Chondrocyte (in vitro differentiated cells): ENCODE results near the gene WDR33. TPM values are rescaled to one million over a fixed set of nuclear protein-coding genes. Genes with fewer than 3 reads are reported as not detected.

Source experiments
- DNase-seq: peaks from one replicate; pipeline ENCODE4 v3.0.0; 2021; ENCODE audit warnings: mixed read lengths, low spot score
- H3K27ac Mint-ChIP-seq: one replicate; pipeline ENCODE4 v1.8.0; 2021; ENCODE audit warnings: mild to moderate bottlenecking, moderate library complexity, mixed read lengths; ENCODE audit not compliant: unreplicated experiment
- H3K27me3 Mint-ChIP-seq: 2 replicates; pipeline ENCODE4 v1.8.0; 2021; ENCODE audit warnings: low read depth, mixed read lengths
- H3K36me3 Mint-ChIP-seq: 2 replicates; pipeline ENCODE4 v1.8.0; 2021; ENCODE audit warnings: low read depth, mixed read lengths
- H3K4me1 Mint-ChIP-seq: 2 replicates; pipeline ENCODE4 v1.8.0; 2021; ENCODE audit warnings: low read depth, mild to moderate bottlenecking, mixed read lengths
- H3K4me3 Mint-ChIP-seq: one replicate; pipeline ENCODE4 v1.8.0; 2021; ENCODE audit warnings: mild to moderate bottlenecking, moderate library complexity, mixed read lengths; ENCODE audit not compliant: unreplicated experiment
- H3K9me3 Mint-ChIP-seq: 2 replicates; pipeline ENCODE4 v1.8.0; 2021; ENCODE audit warnings: low read depth, mixed read lengths
- total RNA-seq: library from RNA; stranded (reverse); gene quantifications from 3 replicates; pipeline ENCODE4 v1.2.1, GENCODE V29; 2021
- TF ChIP-seq, protein P1 (sequence below): fragments of 200-600 bp; sonication (generic); IDR thresholded peaks from 2 replicates; pipeline ENCODE4 v1.5.0; 2021; ENCODE audit warnings: antibody characterized with exemption, mild to moderate bottlenecking, moderate library complexity

The WDR33 gene
- total RNA-seq, 1 donor from 2014 or later, result 37.2 TPM

DNA sequence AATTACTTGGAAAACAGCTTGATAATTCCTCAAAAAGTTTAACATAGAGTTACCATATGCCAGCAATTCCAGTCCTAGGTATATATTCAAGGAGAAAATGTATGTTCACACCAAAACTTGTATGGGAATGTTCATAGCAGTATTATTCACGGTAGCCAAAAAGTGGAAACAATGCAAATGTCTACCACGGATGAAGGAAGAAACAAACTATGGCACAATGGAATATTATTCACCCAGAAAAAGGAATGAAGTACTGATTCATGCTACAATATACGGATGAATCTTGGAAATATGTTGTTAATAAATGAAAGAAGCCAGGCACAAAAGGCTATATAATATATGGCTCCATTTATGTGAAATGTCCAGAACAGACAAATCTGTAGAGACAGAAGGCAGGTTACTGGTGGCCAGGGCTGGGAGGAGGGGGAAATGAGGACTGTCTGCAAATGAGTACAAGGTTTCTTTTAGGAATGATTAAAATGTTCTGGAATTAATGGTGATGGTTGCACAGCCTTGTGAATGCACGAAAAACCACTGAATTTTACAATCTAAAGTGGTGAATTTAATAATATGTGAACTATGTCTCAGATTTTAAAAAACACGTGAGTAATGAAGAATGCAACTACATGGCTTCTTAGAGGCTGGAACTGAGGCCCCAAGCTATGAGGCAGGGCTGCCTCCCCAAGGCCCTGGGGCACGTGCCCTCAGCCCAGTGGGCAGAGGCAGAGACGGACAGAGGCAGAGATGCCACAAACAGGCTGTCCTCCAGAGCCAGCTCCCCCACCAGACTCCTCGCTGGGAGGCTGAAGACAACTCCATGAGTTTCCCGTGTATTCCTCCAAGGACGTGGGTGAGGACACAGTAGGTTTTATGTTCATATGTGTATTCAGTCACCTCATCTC, 140.7 kb downstream of the WDR33 start:
- Mint-ChIP-seq H3K27ac (peak overlapping the region; percentile 82), H3K4me3 (no peak overlapping the region), H3K9me3 (no peaks in the 10 kb centered on the region), H3K36me3 (peaks cover 6% of the 10 kb centered on the region), H3K27me3 (no peaks in the 10 kb centered on the region), H3K4me1 (peaks cover 73% of the 10 kb centered on the region)
- TF ChIP-seq, protein P1, sequence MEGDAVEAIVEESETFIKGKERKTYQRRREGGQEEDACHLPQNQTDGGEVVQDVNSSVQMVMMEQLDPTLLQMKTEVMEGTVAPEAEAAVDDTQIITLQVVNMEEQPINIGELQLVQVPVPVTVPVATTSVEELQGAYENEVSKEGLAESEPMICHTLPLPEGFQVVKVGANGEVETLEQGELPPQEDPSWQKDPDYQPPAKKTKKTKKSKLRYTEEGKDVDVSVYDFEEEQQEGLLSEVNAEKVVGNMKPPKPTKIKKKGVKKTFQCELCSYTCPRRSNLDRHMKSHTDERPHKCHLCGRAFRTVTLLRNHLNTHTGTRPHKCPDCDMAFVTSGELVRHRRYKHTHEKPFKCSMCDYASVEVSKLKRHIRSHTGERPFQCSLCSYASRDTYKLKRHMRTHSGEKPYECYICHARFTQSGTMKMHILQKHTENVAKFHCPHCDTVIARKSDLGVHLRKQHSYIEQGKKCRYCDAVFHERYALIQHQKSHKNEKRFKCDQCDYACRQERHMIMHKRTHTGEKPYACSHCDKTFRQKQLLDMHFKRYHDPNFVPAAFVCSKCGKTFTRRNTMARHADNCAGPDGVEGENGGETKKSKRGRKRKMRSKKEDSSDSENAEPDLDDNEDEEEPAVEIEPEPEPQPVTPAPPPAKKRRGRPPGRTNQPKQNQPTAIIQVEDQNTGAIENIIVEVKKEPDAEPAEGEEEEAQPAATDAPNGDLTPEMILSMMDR, result no peak
- no peak for DNase-seq

DNA sequence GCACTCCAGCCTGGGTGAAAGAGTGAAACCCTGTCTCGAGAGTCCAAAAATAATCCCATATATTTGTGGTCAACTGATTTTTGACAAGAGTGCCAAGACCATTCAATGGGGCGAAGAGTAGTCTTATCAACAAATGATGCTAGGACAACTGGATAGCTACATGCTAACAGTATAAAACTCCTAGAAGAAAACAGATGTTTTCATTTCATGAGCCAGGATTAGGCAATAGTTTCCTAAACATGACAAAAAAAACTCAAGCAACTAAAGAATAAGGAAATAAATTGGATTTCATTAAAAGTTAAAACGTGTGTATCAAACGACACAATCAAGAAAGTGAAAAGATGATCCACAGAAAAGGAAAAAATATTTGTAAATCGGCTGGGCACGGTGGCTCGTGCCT, 141.9 kb downstream of the WDR33 start:
- peaks cover 6% of the 10 kb centered on the region for H3K36me3 Mint-ChIP-seq
- peak overlapping the region; percentile 59 for H3K27ac Mint-ChIP-seq
- no peak for DNase-seq
- TF ChIP-seq, protein P1, result no peak
- no peaks in the 10 kb centered on the region for H3K9me3 Mint-ChIP-seq
- peaks cover 78% of the 10 kb centered on the region for H3K4me1 Mint-ChIP-seq
- H3K4me3 Mint-ChIP-seq, result no peak overlapping the region
- no peaks in the 10 kb centered on the region for H3K27me3 Mint-ChIP-seq

DNA sequence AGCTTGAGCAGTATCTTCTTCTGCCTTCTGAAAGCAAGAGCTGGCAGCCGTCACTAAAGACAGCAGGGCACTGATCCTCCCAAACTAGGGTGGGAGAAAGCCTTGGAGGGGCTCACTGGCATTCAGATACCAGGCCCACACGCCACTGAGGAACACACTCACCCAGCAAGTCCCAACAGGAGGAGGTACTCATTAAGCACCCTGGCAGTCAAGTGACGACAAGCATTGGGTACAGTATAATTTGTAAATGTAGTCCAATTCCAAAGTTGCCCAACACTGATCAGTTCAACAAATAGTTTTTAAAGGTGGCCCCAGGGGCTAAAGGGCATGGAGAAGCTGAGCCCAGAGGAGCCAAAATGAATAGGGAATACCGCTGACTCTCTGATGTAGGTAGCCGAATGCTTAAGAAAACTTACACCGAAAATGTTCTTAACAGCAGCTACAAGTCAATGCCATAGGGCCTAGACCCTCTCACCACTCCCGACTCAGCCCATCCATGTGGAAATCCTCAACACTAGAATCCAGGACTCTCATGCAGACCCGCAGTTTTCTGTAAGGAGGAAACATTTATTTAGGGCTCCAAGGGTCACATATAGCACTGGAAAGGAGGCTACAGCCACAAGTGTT, 145.6 kb downstream of the WDR33 start:
- Mint-ChIP-seq H3K4me1 (peaks cover 78% of the 10 kb centered on the region), H3K9me3 (no peaks in the 10 kb centered on the region), H3K36me3 (peaks cover under 1% of the 10 kb centered on the region), H3K27me3 (no peaks in the 10 kb centered on the region), H3K4me3 (no peak overlapping the region), H3K27ac (peak overlapping the region; percentile 17)
- no peak for DNase-seq
- TF ChIP-seq, protein P1, result no peak

DNA sequence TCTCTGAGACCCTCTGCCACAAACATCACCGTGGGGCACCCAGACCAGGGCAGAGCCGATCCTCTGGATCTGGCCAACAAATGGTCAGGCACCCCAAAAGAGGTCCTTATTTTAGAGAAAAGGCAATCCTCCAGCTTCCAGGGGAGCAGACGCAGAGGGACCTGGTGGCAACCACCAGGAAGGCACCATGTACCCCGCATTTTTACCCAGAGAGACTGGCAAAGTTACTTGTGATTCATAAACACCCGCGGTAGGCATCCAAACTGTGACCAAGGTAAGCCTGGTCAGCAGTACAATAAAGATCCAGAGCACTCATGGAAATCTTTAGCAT, 146.1 kb downstream of the WDR33 start:
- Mint-ChIP-seq H3K9me3 (no peaks in the 10 kb centered on the region), H3K4me3 (peak overlapping the region; percentile 55), H3K36me3 (peaks cover 2% of the 10 kb centered on the region), H3K27ac (peak overlapping the region; percentile 17), H3K27me3 (no peaks in the 10 kb centered on the region), H3K4me1 (peaks cover 78% of the 10 kb centered on the region)
- TF ChIP-seq, protein P1, result no peak
- DNase-seq, result no peak

DNA sequence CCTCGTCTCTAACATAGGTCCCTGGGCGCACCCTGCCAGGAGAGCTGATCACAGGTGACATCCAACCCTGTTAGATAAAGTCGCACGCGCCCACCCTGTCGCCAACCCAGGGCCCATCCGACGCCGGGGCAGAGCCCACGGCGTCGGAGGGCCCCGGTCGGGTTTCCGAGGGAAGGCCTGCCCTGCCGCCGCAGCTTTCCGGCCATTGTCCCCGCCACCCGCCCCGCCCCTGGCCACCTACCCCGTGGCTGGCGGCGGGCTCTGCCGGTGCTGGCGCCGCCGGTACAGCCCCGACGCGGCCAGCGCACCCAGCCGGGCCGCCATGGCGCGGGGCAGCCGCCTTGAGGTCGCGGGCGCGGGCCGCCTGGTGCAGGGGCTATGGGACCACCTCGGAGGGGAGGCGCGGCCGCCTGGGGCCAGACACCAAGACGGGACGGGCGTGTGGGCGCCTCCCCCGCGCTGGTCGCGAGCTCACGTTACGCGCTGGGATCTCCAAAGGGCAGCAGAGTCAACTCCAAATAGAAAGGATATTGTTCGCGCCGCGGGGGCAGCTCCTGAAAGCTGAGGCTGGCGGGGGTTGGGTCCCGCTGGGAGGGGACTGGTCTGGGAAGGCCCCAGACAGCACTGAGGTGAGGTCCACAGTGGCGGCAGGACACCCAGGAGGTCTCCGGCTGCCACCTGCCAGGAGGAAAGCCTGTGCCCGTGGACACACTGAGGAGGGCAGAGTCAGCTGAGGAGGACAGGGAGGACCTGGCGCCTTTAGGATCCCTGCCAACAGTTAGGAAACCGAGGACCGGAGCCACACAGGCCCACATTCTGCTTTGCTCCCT, 146.7 kb downstream of the WDR33 start:
- Mint-ChIP-seq H3K36me3 (peaks cover 2% of the 10 kb centered on the region), H3K9me3 (no peaks in the 10 kb centered on the region), H3K27ac (peak overlapping the region; percentile 67), H3K4me1 (peaks cover 80% of the 10 kb centered on the region), H3K27me3 (no peaks in the 10 kb centered on the region), H3K4me3 (peak overlapping the region; percentile 55)
- TF ChIP-seq, protein P1, result no peak
- DNase-seq, result peak; percentile 84
